ENCODE data around the gene FCRL3. TPM values are rescaled to one million over a fixed set of nuclear protein-coding genes. Genes with fewer than 3 reads are reported as not detected.

Gene FCRL3
- total and polyA plus RNA-seq, 10 of the 15 experiments (the other 5 are each of a cell fraction or from before 2014, with no cell fraction given) = 0.04 to 2.3 (median 0.07) TPM; not detected in 5

DNA sequence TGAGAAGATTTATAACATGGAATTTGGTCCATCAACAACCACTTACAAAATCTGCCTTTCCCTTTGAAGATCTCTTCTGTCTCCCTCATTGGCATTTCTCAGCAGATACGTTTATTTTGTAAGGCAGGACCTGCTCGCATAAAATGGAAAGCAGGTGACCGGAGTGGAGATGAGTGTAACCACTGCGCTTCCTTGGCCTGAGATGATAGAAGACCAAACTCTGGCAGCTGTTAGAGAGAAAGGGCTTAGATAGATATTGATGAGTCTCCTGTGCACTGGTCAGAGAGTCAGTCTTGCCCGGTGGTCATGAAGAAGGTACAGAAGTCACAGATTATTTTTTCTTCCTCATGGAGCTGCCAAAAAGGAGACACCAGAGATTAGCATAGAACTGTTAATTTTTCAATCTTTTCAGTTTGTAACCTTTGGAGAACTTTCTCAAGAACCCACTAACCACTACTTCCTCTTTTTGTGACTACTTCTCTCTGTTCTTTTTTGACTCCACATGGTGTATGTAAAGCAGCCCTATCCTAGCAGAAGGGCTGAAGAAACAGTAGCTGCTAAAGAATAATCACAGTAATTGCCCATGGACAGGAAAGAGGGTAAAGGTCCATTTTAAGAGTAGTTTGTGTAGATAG, 47.6 kb downstream of the FCRL3 start (continued):
- no peak for TF ChIP-seq NR2C2 (IDR thresholded peaks at IDR 0.05; ENCODE audit: borderline replicate concordance, control insufficient read depth, insufficient read length, low read depth)
- TF ChIP-seq, protein P1, sequence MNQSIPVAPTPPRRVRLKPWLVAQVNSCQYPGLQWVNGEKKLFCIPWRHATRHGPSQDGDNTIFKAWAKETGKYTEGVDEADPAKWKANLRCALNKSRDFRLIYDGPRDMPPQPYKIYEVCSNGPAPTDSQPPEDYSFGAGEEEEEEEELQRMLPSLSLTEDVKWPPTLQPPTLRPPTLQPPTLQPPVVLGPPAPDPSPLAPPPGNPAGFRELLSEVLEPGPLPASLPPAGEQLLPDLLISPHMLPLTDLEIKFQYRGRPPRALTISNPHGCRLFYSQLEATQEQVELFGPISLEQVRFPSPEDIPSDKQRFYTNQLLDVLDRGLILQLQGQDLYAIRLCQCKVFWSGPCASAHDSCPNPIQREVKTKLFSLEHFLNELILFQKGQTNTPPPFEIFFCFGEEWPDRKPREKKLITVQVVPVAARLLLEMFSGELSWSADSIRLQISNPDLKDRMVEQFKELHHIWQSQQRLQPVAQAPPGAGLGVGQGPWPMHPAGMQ (IDR thresholded peaks at IDR 0.05; ENCODE audit: borderline replicate concordance) = no peak
- TF ChIP-seq POLR2A (IDR thresholded peaks at IDR 0.05; ENCODE audit: low read depth, low read length) = no peak
- TF ChIP-seq, protein P2, sequence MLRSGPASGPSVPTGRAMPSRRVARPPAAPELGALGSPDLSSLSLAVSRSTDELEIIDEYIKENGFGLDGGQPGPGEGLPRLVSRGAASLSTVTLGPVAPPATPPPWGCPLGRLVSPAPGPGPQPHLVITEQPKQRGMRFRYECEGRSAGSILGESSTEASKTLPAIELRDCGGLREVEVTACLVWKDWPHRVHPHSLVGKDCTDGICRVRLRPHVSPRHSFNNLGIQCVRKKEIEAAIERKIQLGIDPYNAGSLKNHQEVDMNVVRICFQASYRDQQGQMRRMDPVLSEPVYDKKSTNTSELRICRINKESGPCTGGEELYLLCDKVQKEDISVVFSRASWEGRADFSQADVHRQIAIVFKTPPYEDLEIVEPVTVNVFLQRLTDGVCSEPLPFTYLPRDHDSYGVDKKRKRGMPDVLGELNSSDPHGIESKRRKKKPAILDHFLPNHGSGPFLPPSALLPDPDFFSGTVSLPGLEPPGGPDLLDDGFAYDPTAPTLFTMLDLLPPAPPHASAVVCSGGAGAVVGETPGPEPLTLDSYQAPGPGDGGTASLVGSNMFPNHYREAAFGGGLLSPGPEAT (IDR thresholded peaks at IDR 0.05; ENCODE audit: low read depth) = no peak
- no peak for TF ChIP-seq RAD51 (IDR thresholded peaks at IDR 0.05)
- TF ChIP-seq, protein P3, sequence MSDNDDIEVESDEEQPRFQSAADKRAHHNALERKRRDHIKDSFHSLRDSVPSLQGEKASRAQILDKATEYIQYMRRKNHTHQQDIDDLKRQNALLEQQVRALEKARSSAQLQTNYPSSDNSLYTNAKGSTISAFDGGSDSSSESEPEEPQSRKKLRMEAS (IDR thresholded peaks at IDR 0.05; ENCODE audit: low read depth, low read length) = no peak
- TF ChIP-seq, protein P4, sequence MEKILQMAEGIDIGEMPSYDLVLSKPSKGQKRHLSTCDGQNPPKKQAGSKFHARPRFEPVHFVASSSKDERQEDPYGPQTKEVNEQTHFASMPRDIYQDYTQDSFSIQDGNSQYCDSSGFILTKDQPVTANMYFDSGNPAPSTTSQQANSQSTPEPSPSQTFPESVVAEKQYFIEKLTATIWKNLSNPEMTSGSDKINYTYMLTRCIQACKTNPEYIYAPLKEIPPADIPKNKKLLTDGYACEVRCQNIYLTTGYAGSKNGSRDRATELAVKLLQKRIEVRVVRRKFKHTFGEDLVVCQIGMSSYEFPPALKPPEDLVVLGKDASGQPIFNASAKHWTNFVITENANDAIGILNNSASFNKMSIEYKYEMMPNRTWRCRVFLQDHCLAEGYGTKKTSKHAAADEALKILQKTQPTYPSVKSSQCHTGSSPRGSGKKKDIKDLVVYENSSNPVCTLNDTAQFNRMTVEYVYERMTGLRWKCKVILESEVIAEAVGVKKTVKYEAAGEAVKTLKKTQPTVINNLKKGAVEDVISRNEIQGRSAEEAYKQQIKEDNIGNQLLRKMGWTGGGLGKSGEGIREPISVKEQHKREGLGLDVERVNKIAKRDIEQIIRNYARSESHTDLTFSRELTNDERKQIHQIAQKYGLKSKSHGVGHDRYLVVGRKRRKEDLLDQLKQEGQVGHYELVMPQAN (conservative IDR thresholded peaks at IDR 0.05) = no peak
- TF ChIP-seq PAX5 (IDR thresholded peaks at IDR 0.05; ENCODE audit: borderline replicate concordance, low read depth, low read length) = peak; percentile 49; the same call in 1 of the 2 replicates
- no peak for TF ChIP-seq RBBP5 (conservative IDR thresholded peaks at IDR 0.05)
- TF ChIP-seq ZNF622 (IDR thresholded peaks at IDR 0.05) = no peak
- no peak for TF ChIP-seq MYB (IDR thresholded peaks at IDR 0.05; ENCODE audit: borderline replicate concordance, low read depth, low read length)
- TF ChIP-seq, protein P5, sequence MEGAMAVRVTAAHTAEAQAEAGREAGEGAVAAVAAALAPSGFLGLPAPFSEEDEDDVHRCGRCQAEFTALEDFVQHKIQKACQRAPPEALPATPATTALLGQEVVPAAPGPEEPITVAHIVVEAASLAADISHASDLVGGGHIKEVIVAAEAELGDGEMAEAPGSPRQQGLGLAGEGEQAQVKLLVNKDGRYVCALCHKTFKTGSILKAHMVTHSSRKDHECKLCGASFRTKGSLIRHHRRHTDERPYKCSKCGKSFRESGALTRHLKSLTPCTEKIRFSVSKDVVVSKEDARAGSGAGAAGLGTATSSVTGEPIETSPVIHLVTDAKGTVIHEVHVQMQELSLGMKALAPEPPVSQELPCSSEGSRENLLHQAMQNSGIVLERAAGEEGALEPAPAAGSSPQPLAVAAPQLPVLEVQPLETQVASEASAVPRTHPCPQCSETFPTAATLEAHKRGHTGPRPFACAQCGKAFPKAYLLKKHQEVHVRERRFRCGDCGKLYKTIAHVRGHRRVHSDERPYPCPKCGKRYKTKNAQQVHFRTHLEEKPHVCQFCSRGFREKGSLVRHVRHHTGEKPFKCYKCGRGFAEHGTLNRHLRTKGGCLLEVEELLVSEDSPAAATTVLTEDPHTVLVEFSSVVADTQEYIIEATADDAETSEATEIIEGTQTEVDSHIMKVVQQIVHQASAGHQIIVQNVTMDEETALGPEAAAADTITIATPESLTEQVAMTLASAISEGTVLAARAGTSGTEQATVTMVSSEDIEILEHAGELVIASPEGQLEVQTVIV (IDR thresholded peaks at IDR 0.05; ENCODE audit: borderline replicate concordance, partially characterized antibody) = no peak
- TF ChIP-seq, protein P6, sequence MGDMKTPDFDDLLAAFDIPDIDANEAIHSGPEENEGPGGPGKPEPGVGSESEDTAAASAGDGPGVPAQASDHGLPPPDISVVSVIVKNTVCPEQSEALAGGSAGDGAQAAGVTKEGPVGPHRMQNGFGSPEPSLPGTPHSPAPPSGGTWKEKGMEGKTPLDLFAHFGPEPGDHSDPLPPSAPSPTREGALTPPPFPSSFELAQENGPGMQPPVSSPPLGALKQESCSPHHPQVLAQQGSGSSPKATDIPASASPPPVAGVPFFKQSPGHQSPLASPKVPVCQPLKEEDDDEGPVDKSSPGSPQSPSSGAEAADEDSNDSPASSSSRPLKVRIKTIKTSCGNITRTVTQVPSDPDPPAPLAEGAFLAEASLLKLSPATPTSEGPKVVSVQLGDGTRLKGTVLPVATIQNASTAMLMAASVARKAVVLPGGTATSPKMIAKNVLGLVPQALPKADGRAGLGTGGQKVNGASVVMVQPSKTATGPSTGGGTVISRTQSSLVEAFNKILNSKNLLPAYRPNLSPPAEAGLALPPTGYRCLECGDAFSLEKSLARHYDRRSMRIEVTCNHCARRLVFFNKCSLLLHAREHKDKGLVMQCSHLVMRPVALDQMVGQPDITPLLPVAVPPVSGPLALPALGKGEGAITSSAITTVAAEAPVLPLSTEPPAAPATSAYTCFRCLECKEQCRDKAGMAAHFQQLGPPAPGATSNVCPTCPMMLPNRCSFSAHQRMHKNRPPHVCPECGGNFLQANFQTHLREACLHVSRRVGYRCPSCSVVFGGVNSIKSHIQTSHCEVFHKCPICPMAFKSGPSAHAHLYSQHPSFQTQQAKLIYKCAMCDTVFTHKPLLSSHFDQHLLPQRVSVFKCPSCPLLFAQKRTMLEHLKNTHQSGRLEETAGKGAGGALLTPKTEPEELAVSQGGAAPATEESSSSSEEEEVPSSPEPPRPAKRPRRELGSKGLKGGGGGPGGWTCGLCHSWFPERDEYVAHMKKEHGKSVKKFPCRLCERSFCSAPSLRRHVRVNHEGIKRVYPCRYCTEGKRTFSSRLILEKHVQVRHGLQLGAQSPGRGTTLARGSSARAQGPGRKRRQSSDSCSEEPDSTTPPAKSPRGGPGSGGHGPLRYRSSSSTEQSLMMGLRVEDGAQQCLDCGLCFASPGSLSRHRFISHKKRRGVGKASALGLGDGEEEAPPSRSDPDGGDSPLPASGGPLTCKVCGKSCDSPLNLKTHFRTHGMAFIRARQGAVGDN (IDR thresholded peaks at IDR 0.05) = no peak
- TF ChIP-seq, protein P7, sequence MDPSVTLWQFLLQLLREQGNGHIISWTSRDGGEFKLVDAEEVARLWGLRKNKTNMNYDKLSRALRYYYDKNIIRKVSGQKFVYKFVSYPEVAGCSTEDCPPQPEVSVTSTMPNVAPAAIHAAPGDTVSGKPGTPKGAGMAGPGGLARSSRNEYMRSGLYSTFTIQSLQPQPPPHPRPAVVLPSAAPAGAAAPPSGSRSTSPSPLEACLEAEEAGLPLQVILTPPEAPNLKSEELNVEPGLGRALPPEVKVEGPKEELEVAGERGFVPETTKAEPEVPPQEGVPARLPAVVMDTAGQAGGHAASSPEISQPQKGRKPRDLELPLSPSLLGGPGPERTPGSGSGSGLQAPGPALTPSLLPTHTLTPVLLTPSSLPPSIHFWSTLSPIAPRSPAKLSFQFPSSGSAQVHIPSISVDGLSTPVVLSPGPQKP (IDR thresholded peaks at IDR 0.05; ENCODE audit: low read depth, low read length) = no peak
- no peak for TF ChIP-seq ZNF274 (IDR thresholded peaks at IDR 0.05; ENCODE audit: insufficient read depth, insufficient read length)
